Neural progenitor cell (in vitro differentiated cells): ENCODE results near the gene NFATC2. TPM values are rescaled to one million over a fixed set of nuclear protein-coding genes. Genes with fewer than 3 reads are reported as not detected.
"Not testable (repeated sequence)": the region's sequence is repeated elsewhere in the genome, so short reads cannot be mapped to it uniquely, and the experiment has no call there.

Experiments
- DNase-seq: peaks from one replicate; pipeline ENCODE4 v3.0.0-alpha.2; 2016; ENCODE audit warnings: low spot score
- H2AFZ ChIP-seq: fragments of 200-600 bp; sonication (generic); replicated peaks from 2 replicates; pipeline ENCODE4 v1.6.1; 2016; ENCODE audit warnings: antibody characterized with exemption
- H3F3A ChIP-seq: fragments of 200-600 bp; sonication (generic); 2 replicates; pipeline ENCODE4 v1.6.1; 2016; ENCODE audit warnings: antibody characterized with exemption, low read depth
- H3K27ac ChIP-seq: fragments of 200-600 bp; sonication (generic); 2 replicates; pipeline ENCODE4 v1.5.1; 2016; ENCODE audit warnings: mild to moderate bottlenecking
- H3K27me3 ChIP-seq: fragments of 200-600 bp; sonication (generic); 2 replicates; pipeline ENCODE4 v1.6.1; 2016; ENCODE audit warnings: mild to moderate bottlenecking, moderate library complexity
- H3K36me3 ChIP-seq: fragments of 200-600 bp; sonication (generic); 2 replicates; pipeline ENCODE4 v1.5.1; 2016
- H3K4me1 ChIP-seq: fragments of 200-600 bp; sonication (generic); 2 replicates; pipeline ENCODE4 v1.6.1; 2016; ENCODE audit warnings: mixed run types
- H3K4me2 ChIP-seq: fragments of 200-600 bp; sonication (generic); 2 replicates; pipeline ENCODE4 v1.6.1; 2016
- H3K4me3 ChIP-seq: fragments of 200-600 bp; sonication (generic); 2 replicates; pipeline ENCODE4 v1.5.1; 2016
- H3K79me2 ChIP-seq: fragments of 200-600 bp; sonication (generic); 2 replicates; pipeline ENCODE4 v1.6.1; 2016; ENCODE audit warnings: low read depth
- H3K9ac ChIP-seq: fragments of 200-600 bp; sonication (generic); 2 replicates; pipeline ENCODE4 v1.6.1; 2016
- H3K9me3 ChIP-seq: fragments of 200-600 bp; sonication (generic); 2 replicates; pipeline ENCODE4 v1.5.1; 2016; ENCODE audit warnings: low read depth
- H4K20me1 ChIP-seq: fragments of 200-600 bp; sonication (generic); 2 replicates; pipeline ENCODE4 v1.6.1; 2016; ENCODE audit warnings: low read depth
- H3K27ac Mint-ChIP-seq: 3 replicates; pipeline ENCODE4 v1.8.0; 2021; ENCODE audit warnings: mixed read lengths
- H3K27me3 Mint-ChIP-seq: 2 replicates; pipeline ENCODE4 v1.8.0; 2022; ENCODE audit warnings: low read depth, mild to moderate bottlenecking, inconsistent platforms, moderate library complexity, mixed read lengths; ENCODE audit not compliant: insufficient read depth
- H3K36me3 Mint-ChIP-seq: 3 replicates; pipeline ENCODE4 v1.8.0; 2021; ENCODE audit warnings: mixed read lengths
- H3K4me1 Mint-ChIP-seq: 3 replicates; pipeline ENCODE4 v1.8.0; 2021; ENCODE audit warnings: mixed read lengths
- H3K4me3 Mint-ChIP-seq: 3 replicates; pipeline ENCODE4 v1.8.0; 2021; ENCODE audit warnings: mild to moderate bottlenecking, moderate library complexity, mixed read lengths
- H3K9me3 Mint-ChIP-seq: 3 replicates; pipeline ENCODE4 v1.8.0; 2020; ENCODE audit warnings: mixed read lengths
- EZH2 ChIP-seq: fragments of 200-600 bp; sonication (generic); IDR thresholded peaks from 2 replicates; pipeline ENCODE4 v1.6.1; 2017; ENCODE audit warnings: antibody characterized with exemption, mild to moderate bottlenecking, moderate library complexity
- EZH2phosphoT487 ChIP-seq: fragments of 200-600 bp; sonication (generic); IDR thresholded peaks from 2 replicates; pipeline ENCODE4 v1.6.1; 2017; ENCODE audit warnings: antibody characterized with exemption
- total RNA-seq: library from RNA; depleted of rRNA; stranded (reverse); fragments of >200 nt; gene quantifications from 2 replicates; pipeline ENCODE4 v1.2.3, GENCODE V29; 2015; ENCODE audit warnings: low replicate concordance
- TF ChIP-seq, protein P1 (sequence below): fragments of 200-600 bp; sonication (generic); IDR thresholded peaks from 2 replicates; pipeline ENCODE4 v1.5.1; 2017; ENCODE audit warnings: antibody characterized with exemption, mild to moderate bottlenecking

NFATC2 gene
- total RNA-seq, 1 donor from 2014 or later, result 0.19 TPM

GRCh38 chr20:51481341-51481914, 61.1 kb downstream of the NFATC2 start:
- H2AFZ ChIP-seq, result no peak overlapping the region
- no peaks in the 10 kb centered on the region for H3K36me3 ChIP-seq
- Mint-ChIP-seq H3K36me3 (no peaks in the 10 kb centered on the region), H3K27ac (no peak overlapping the region), H3K4me3 (no peak overlapping the region), H3K4me1 (peaks cover 4% of the 10 kb centered on the region), H3K27me3 (peaks cover 3% of the 10 kb centered on the region), H3K9me3 (peaks cover 14% of the 10 kb centered on the region)
- H3F3A ChIP-seq, result no peaks in the 10 kb centered on the region
- H3K79me2 ChIP-seq, result no peaks in the 10 kb centered on the region
- DNase-seq, result no peak
- H3K27me3 ChIP-seq, result no peaks in the 10 kb centered on the region
- H3K4me1 ChIP-seq, result no peaks in the 10 kb centered on the region
- no peak overlapping the region for H3K27ac ChIP-seq
- H3K4me3 ChIP-seq, result no peak overlapping the region
- H4K20me1 ChIP-seq, result no peaks in the 10 kb centered on the region
- H3K9ac ChIP-seq, result no peak overlapping the region
- no peaks in the 10 kb centered on the region for H3K9me3 ChIP-seq
- no peak overlapping the region for H3K4me2 ChIP-seq
- TF ChIP-seq EZH2phosphoT487 (no peak), EZH2 (no peak)

- no peak overlapping the region for H3K4me3 ChIP-seq
- H3K9ac ChIP-seq, result no peak overlapping the region
- TF ChIP-seq EZH2phosphoT487 (no peak), EZH2 (no peak)
- TF ChIP-seq, protein P1, sequence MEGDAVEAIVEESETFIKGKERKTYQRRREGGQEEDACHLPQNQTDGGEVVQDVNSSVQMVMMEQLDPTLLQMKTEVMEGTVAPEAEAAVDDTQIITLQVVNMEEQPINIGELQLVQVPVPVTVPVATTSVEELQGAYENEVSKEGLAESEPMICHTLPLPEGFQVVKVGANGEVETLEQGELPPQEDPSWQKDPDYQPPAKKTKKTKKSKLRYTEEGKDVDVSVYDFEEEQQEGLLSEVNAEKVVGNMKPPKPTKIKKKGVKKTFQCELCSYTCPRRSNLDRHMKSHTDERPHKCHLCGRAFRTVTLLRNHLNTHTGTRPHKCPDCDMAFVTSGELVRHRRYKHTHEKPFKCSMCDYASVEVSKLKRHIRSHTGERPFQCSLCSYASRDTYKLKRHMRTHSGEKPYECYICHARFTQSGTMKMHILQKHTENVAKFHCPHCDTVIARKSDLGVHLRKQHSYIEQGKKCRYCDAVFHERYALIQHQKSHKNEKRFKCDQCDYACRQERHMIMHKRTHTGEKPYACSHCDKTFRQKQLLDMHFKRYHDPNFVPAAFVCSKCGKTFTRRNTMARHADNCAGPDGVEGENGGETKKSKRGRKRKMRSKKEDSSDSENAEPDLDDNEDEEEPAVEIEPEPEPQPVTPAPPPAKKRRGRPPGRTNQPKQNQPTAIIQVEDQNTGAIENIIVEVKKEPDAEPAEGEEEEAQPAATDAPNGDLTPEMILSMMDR, result no peak
These were observed 61.8 kb downstream of the NFATC2 start for GRCh38 chr20:51480507-51481270.

GRCh38 chr20:51476106-51476505, 66.4 kb downstream of the NFATC2 start:
- not testable (repeated sequence) for H3K4me3 ChIP-seq, H2AFZ ChIP-seq, H3K9ac ChIP-seq, H3K4me1 Mint-ChIP-seq, H4K20me1 ChIP-seq, H3K79me2 ChIP-seq, H3F3A ChIP-seq, H3K27ac ChIP-seq, H3K4me3 Mint-ChIP-seq, H3K27me3 Mint-ChIP-seq, H3K9me3 ChIP-seq, H3K36me3 ChIP-seq, DNase-seq, H3K36me3 Mint-ChIP-seq, H3K4me1 ChIP-seq, H3K4me2 ChIP-seq, H3K27me3 ChIP-seq, H3K27ac Mint-ChIP-seq
- H3K9me3 Mint-ChIP-seq, result peaks cover 14% of the 10 kb centered on the region

More at GRCh38 chr20:51480507-51481270, 61.8 kb downstream of the NFATC2 start:
- peaks cover 14% of the 10 kb centered on the region for H3K9me3 Mint-ChIP-seq
- no peak for DNase-seq
- H3K27ac Mint-ChIP-seq, result no peak overlapping the region
- peaks cover 4% of the 10 kb centered on the region for H3K4me1 Mint-ChIP-seq
- Histone ChIP-seq H3F3A (no peaks in the 10 kb centered on the region), H3K9me3 (no peaks in the 10 kb centered on the region), H3K79me2 (no peaks in the 10 kb centered on the region), H3K4me2 (no peak overlapping the region), H3K4me1 (no peaks in the 10 kb centered on the region), H3K27me3 (no peaks in the 10 kb centered on the region), H4K20me1 (no peaks in the 10 kb centered on the region), H3K27ac (no peak overlapping the region), H2AFZ (no peak overlapping the region), H3K36me3 (no peaks in the 10 kb centered on the region)
- H3K27me3 Mint-ChIP-seq, result peaks cover 3% of the 10 kb centered on the region
- H3K4me3 Mint-ChIP-seq, result no peak overlapping the region
- no peaks in the 10 kb centered on the region for H3K36me3 Mint-ChIP-seq

DNA sequence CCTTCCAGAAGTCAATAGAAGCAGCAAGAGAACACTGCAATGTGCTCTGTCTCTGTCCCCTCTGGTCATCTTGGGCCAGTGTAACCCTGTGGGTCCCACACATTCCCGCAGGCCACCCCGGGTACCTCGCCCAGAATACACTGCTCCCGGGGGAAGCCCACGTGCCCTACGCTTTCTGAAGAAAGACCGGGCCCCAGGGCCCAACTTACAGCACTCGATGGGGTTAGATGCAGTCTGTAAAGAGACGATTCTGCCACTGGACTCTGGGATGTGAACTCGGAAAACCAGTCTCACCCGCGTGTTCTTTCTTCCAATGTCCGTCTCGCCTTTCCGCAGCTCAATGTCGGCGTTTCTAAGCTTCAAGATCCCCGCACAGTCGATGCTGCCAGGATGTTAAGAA, 68.7 kb downstream of the NFATC2 start:
- no peaks in the 10 kb centered on the region for H3K4me1 Mint-ChIP-seq
- Histone ChIP-seq H3K4me2 (no peak overlapping the region), H3K27me3 (no peaks in the 10 kb centered on the region), H2AFZ (no peak overlapping the region), H3K4me3 (no peak overlapping the region), H3K9ac (no peak overlapping the region), H3K36me3 (no peaks in the 10 kb centered on the region), H3F3A (no peaks in the 10 kb centered on the region), H3K9me3 (no peaks in the 10 kb centered on the region), H3K27ac (no peak overlapping the region), H4K20me1 (no peaks in the 10 kb centered on the region), H3K4me1 (no peaks in the 10 kb centered on the region), H3K79me2 (no peaks in the 10 kb centered on the region)
- H3K36me3 Mint-ChIP-seq, result no peaks in the 10 kb centered on the region
- H3K4me3 Mint-ChIP-seq, result no peak overlapping the region
- TF ChIP-seq, protein P1, result no peak
- TF ChIP-seq EZH2phosphoT487, result no peak
- no peak for TF ChIP-seq EZH2
- no peak overlapping the region for H3K27ac Mint-ChIP-seq
- H3K9me3 Mint-ChIP-seq, result peaks cover 14% of the 10 kb centered on the region
- no peak for DNase-seq
- peaks cover 3% of the 10 kb centered on the region for H3K27me3 Mint-ChIP-seq
